GM21360 (cell line): Measurements from ENCODE around the gene HOXC4.
"Not testable (repeated sequence)": the region's sequence is repeated elsewhere in the genome, so short reads cannot be mapped to it uniquely, and the experiment has no call there.

Source experiments
- ATAC-seq: cut with Tn5 transposase; IDR thresholded peaks from one replicate; pipeline ENCODE4 v1.9.1; 2021; ENCODE audit warnings: mild to moderate bottlenecking, moderate library complexity; ENCODE audit not compliant: unreplicated experiment

Gene HOXC4

GRCh38 chr12:54081581-54082396 is 28.2 kb downstream of the HOXC4 start:
- ATAC-seq = not testable (repeated sequence)

- no peak for ATAC-seq
These were observed 28.8 kb downstream of the HOXC4 start for GRCh38 chr12:54082397-54082892.

GRCh38 chr12:54088011-54088410 is 34.4 kb downstream of the HOXC4 start:
- ATAC-seq = not testable (repeated sequence)

GRCh38 chr12:54089465-54089864 is 35.8 kb downstream of the HOXC4 start:
- not testable (repeated sequence) for ATAC-seq

- ATAC-seq = not testable (repeated sequence)
These were observed 36.7 kb downstream of the HOXC4 start for GRCh38 chr12:54090312-54090711.

- ATAC-seq = not testable (repeated sequence)
These were observed 39.3 kb downstream of the HOXC4 start for GRCh38 chr12:54092943-54093342.

GRCh38 chr12:54095928-54096327 is 42.3 kb downstream of the HOXC4 start:
- ATAC-seq = not testable (repeated sequence)

GRCh38 chr12:54098644-54099043 is 45.0 kb downstream of the HOXC4 start:
- not testable (repeated sequence) for ATAC-seq

- not testable (repeated sequence) for ATAC-seq
These were observed 47.0 kb downstream of the HOXC4 start for GRCh38 chr12:54100588-54100987.

GRCh38 chr12:54102223-54102622 is 48.6 kb downstream of the HOXC4 start:
- ATAC-seq = not testable (repeated sequence)

GRCh38 chr12:54103827-54104226 is 50.2 kb downstream of the HOXC4 start:
- not testable (repeated sequence) for ATAC-seq
